ENCODE measurements around the gene HINT2.

DNA sequence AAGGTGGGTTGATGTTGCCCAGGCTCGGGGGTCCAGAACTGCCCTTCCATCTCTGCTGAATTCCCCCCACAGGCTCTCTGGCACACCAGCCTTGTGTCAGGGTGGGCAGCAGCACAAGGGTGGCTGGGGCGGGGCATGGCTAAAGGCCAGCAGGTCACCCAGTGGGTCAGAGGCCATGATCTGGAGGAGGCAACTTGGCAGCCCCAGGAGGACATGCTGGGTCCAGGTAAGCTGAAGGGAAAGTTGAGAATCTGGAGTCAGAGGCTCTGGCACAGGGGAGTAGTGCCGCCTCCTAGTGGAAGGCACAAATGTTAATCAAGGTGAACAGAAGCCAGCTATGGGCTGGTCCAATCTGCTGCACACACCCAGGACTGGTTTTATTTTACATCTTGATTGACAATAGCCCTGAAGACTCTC, 20.4 kb upstream of the HINT2 start:
- no peak for TF ChIP-seq CTCF (IDR thresholded peaks at IDR 0.05)
- TF ChIP-seq POLR2AphosphoS5 (IDR thresholded peaks at IDR 0.05), result no peak
- no peak for TF ChIP-seq POLR2A (IDR thresholded peaks at IDR 0.05; ENCODE audit: low read depth)
